ENCODE results near the gene CEP83. TPM values are rescaled to one million over a fixed set of nuclear protein-coding genes. Genes with fewer than 3 reads are reported as not detected.

Gene CEP83
- total RNA-seq, 4 donors from 2014 or later, result 12.3 to 23.5 (median 18.4) TPM

GRCh38 chr12:94265966-94266745 lies 193.5 kb downstream of the CEP83 start:
- no peak for TF ChIP-seq CTCF (IDR thresholded peaks at IDR 0.05; ENCODE audit: low read depth)

- no peak for TF ChIP-seq CTCF (IDR thresholded peaks at IDR 0.05; ENCODE audit: low read depth)
These were observed 194.1 kb downstream of the CEP83 start for GRCh38 chr12:94265539-94265938.

GRCh38 chr12:94264736-94265485 lies 194.8 kb downstream of the CEP83 start:
- TF ChIP-seq CTCF (IDR thresholded peaks at IDR 0.05; ENCODE audit: low read depth), result no peak

GRCh38 chr12:94263905-94264561 lies 195.6 kb downstream of the CEP83 start:
- TF ChIP-seq CTCF (IDR thresholded peaks at IDR 0.05; ENCODE audit: low read depth), result no peak

- TF ChIP-seq CTCF (IDR thresholded peaks at IDR 0.05; ENCODE audit: low read depth), result no peak
These were observed 196.5 kb downstream of the CEP83 start for GRCh38 chr12:94263011-94263811.

- TF ChIP-seq CTCF (IDR thresholded peaks at IDR 0.05; ENCODE audit: low read depth), result no peak
These were observed 197.2 kb downstream of the CEP83 start for GRCh38 chr12:94262228-94263010.
